ENCODE measurements around the gene C13orf46. TPM values are rescaled to one million over a fixed set of nuclear protein-coding genes. Genes with fewer than 3 reads are reported as not detected.
A peak's percentile ranks its signal among the peaks of the same experiment; 100 is the strongest.

Gene C13orf46
- total RNA-seq, 1 experiment from 2014 or later: 0.33 TPM

DNA sequence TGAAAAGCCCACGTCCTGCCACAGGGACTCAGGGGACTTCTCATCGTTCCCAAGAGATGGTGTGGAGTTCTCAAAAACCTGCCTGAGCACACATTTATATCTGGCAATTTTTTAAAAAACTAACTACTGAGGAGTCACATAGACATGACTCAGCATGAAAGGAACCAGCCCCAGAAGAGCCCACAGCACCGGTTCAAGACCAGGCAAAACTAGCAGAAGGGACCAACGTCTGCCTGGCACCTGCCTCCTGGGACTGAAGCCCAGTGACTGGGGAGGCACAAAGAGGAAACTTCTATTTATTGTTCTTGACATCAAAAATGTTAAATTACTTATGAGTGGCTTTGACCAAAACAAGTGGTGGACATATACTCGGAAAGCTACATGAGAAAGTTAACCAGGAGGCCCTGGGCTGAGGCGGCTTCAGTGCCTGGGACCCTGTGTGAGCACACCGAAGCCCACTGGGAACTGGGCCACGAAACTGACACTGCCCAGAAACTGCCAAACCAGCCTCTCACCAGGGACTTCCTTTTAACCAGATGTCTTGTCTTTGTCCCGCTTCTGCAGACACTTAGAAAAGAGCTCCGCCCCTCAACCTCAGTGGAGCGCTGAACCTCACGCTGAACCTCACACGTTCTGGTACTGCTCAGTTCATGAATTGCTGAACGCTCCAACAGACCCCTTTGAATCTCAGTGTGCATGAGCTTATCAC lies 25.7 kb downstream of the C13orf46 start:
- no peaks in the 10 kb centered on the region for H3K36me3 Mint-ChIP-seq (ENCODE audit: insufficient read depth, unreplicated experiment)
- H3K27me3 Mint-ChIP-seq (ENCODE audit: unreplicated experiment): no peaks in the 10 kb centered on the region
- no peaks in the 10 kb centered on the region for H3K9me3 Mint-ChIP-seq (ENCODE audit: low read depth, unreplicated experiment)
- H3K27ac Mint-ChIP-seq (ENCODE audit: unreplicated experiment): no peak overlapping the region
- TF ChIP-seq, protein P1, sequence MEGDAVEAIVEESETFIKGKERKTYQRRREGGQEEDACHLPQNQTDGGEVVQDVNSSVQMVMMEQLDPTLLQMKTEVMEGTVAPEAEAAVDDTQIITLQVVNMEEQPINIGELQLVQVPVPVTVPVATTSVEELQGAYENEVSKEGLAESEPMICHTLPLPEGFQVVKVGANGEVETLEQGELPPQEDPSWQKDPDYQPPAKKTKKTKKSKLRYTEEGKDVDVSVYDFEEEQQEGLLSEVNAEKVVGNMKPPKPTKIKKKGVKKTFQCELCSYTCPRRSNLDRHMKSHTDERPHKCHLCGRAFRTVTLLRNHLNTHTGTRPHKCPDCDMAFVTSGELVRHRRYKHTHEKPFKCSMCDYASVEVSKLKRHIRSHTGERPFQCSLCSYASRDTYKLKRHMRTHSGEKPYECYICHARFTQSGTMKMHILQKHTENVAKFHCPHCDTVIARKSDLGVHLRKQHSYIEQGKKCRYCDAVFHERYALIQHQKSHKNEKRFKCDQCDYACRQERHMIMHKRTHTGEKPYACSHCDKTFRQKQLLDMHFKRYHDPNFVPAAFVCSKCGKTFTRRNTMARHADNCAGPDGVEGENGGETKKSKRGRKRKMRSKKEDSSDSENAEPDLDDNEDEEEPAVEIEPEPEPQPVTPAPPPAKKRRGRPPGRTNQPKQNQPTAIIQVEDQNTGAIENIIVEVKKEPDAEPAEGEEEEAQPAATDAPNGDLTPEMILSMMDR (IDR thresholded peaks at IDR 0.05; ENCODE audit: unreplicated experiment): no peak
- intact Hi-C loops (cut with micrococcal nuclease; ENCODE audit: unreplicated experiment): no loop called here
- H3K4me3 Mint-ChIP-seq (ENCODE audit: low read depth, unreplicated experiment): no peak overlapping the region
- CTCF ChIA-PET: no interaction called here
- DNase-seq: no peak
- BruUV-seq (replicated peaks): no TSS peak
- H3K4me1 Mint-ChIP-seq (ENCODE audit: low read depth, unreplicated experiment): no peaks in the 10 kb centered on the region

DNA sequence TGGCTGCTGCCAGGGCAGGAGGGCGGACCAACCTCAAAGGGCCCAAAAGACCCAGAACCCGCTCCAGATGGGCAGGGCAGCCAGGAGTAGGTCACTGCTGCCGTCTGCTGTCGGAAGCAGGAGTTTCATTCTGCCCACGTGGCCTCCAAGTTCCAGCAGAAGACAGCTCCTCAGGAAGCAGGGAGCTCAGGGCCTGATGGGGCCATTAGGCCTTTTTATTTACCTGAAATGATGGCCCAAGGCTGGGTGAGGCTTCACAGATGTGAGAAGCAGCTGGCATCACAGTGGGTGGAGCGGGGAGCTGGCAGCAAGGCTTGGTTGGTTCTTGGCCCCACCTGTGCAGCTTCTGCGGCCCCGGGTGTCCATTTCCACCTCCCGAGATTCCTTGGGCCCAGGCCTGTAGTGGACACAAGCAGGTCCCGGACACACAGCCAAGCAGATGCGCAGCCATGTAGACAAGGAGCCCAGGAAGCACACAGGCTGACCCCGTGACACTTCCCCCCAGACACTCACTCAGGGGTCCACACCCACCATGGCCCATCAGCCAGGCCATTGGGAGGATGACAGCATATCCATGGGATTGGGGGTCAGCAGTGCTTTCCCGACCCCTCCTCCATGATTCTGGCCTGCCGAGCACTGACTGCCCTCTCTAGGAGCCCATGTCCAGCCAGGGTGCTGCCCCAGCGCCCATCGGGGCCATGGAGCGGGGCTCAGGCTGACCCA lies 26.4 kb downstream of the C13orf46 start:
- TF ChIP-seq, protein P1 (IDR thresholded peaks at IDR 0.05; ENCODE audit: unreplicated experiment): no peak
- H3K36me3 Mint-ChIP-seq (ENCODE audit: insufficient read depth, unreplicated experiment): no peaks in the 10 kb centered on the region
- DNase-seq: peak; percentile 10
- no peaks in the 10 kb centered on the region for H3K27me3 Mint-ChIP-seq (ENCODE audit: unreplicated experiment)
- H3K4me3 Mint-ChIP-seq (ENCODE audit: low read depth, unreplicated experiment): no peak overlapping the region
- no peaks in the 10 kb centered on the region for H3K4me1 Mint-ChIP-seq (ENCODE audit: low read depth, unreplicated experiment)
- no TSS peak for BruUV-seq (replicated peaks)
- H3K9me3 Mint-ChIP-seq (ENCODE audit: low read depth, unreplicated experiment): no peaks in the 10 kb centered on the region
- intact Hi-C loops (cut with micrococcal nuclease; ENCODE audit: unreplicated experiment): no loop called here
- no peak overlapping the region for H3K27ac Mint-ChIP-seq (ENCODE audit: unreplicated experiment)
- CTCF ChIA-PET: no interaction called here

DNA sequence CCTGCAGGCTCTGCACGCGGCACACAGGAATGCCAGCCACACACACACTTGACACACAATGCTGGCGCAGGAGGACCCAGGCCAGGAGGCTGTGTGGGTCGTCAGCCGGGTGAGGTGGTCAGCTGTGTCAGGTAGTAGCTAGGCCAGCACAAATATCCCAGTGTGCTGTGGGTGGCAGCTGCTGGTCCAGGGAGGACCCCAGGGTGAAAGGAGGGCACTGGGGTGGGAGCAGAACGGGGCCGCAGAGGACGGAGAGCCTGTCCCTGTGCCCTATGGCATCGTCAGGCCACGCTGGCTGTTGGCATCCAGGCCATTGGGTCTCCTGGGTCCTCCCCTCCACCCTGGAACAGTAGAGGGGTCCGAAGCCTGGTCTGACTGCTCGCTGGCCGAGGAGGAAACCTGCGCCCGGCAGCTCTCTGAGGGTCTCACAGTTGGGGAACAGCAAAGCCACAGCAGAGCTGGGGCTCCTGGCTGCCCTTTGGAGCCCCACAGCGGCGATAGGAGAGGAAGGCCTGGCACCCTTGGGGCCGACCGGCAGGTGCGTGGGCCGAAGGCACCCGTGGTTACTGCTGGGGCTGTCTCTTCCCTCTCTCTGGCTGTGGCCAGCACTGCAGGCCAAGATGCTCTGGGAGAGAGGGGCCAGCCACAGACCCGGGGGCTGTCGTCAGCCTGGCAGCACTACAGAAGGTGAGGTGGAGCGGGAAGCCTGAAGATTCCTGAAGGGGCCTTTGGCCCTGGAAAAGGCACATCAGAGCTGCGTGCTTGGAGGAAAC lies 27.3 kb downstream of the C13orf46 start:
- BruUV-seq (replicated peaks): no TSS peak
- intact Hi-C loops (cut with micrococcal nuclease; ENCODE audit: unreplicated experiment): no loop called here
- TF ChIP-seq, protein P1 (IDR thresholded peaks at IDR 0.05; ENCODE audit: unreplicated experiment): no peak

DNA sequence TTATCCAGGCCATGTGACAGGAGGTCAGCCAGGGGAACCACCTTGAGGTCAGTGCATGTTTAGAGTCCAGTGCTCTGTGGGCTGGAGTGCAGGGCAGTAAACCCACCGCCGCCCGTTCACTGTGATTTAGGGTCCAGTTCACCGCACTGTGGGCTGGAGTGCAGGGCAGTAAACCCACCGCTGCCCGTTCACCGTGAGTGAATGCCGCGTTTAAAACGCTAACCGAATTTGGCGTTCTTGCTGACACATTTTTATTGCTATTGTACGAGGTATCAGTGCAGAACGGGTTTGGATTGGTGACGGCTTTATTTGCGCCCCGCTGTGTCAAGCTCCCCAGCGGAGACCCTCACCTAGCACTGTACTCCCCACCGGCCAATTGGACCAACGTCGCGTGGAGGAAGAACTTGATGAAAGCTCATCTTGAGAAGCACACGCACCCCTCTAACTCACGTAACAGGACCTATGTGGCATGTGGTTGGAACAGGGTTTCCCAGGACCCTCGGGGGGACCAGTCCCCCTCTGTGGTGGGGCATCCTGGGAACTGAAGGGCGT lies 27.9 kb downstream of the C13orf46 start:
- DNase-seq: no peak
- CTCF ChIA-PET: no interaction called here
- Mint-ChIP-seq H3K9me3 (ENCODE audit: low read depth, unreplicated experiment) (no peaks in the 10 kb centered on the region), H3K4me3 (ENCODE audit: low read depth, unreplicated experiment) (no peak overlapping the region), H3K36me3 (ENCODE audit: insufficient read depth, unreplicated experiment) (no peaks in the 10 kb centered on the region), H3K4me1 (ENCODE audit: low read depth, unreplicated experiment) (no peaks in the 10 kb centered on the region), H3K27me3 (ENCODE audit: unreplicated experiment) (no peaks in the 10 kb centered on the region), H3K27ac (ENCODE audit: unreplicated experiment) (no peak overlapping the region)
- TF ChIP-seq, protein P1 (IDR thresholded peaks at IDR 0.05; ENCODE audit: unreplicated experiment): no peak
- no TSS peak for BruUV-seq (replicated peaks)
- intact Hi-C loops (cut with micrococcal nuclease; ENCODE audit: unreplicated experiment): no loop called here

More for the DNA sequence above, 27.3 kb downstream of the C13orf46 start:
- no peak overlapping the region for H3K4me3 Mint-ChIP-seq (ENCODE audit: low read depth, unreplicated experiment)
- no peak overlapping the region for H3K27ac Mint-ChIP-seq (ENCODE audit: unreplicated experiment)
- no peaks in the 10 kb centered on the region for H3K4me1 Mint-ChIP-seq (ENCODE audit: low read depth, unreplicated experiment)
- no peaks in the 10 kb centered on the region for H3K36me3 Mint-ChIP-seq (ENCODE audit: insufficient read depth, unreplicated experiment)
- no peak for DNase-seq
- H3K27me3 Mint-ChIP-seq (ENCODE audit: unreplicated experiment): no peaks in the 10 kb centered on the region
- CTCF ChIA-PET: no interaction called here
- H3K9me3 Mint-ChIP-seq (ENCODE audit: low read depth, unreplicated experiment): no peaks in the 10 kb centered on the region
